Aorta (tissue), 5 donors: ENCODE data around the gene ZFX. TPM values are rescaled to one million over a fixed set of nuclear protein-coding genes. Genes with fewer than 3 reads are reported as not detected.

ENCODE experiments used
- ATAC-seq: fragments of 200-7000 bp; cut with Tn5 transposase; one replicate; pipeline ENCODE4 v1.9.1; 2022; ENCODE audit warnings: moderate library complexity; ENCODE audit not compliant: low FRiP score
- DNase-seq, 2 donors: peaks; one replicate each; pipeline ENCODE4 v3.0.0-alpha.2; 2020
- H3K27ac ChIP-seq, 2 donors: one replicate each; pipeline ENCODE4 v1.5.1; 2013; ENCODE audit warnings: low read length in 2 of 2, mild to moderate bottlenecking in 2 of 2, moderate library complexity in 2 of 2, control low read depth in 1 of 2, inconsistent platforms in 1 of 2, low read depth in 1 of 2
- H3K27me3 ChIP-seq, 2 donors: one replicate each; pipeline ENCODE4 v1.6.1; 2013; ENCODE audit warnings: control low read depth in 1 of 2, low read length in 1 of 2, mild to moderate bottlenecking in 1 of 2, moderate library complexity in 1 of 2; ENCODE audit not compliant: insufficient read depth in 2 of 2, control insufficient read depth in 1 of 2
- H3K36me3 ChIP-seq, 2 donors: one replicate each; pipeline ENCODE4 v1.6.1; 2013; ENCODE audit warnings: control low read depth in 1 of 2, low read length in 1 of 2, mild to moderate bottlenecking in 1 of 2; ENCODE audit not compliant: insufficient read depth in 2 of 2, control insufficient read depth in 1 of 2
- H3K4me1 ChIP-seq, 2 donors: one replicate each; pipeline ENCODE4 v1.6.1; 2013; ENCODE audit warnings: low read length in 2 of 2, control low read depth in 1 of 2, mild to moderate bottlenecking in 1 of 2, moderate library complexity in 1 of 2; ENCODE audit not compliant: insufficient read depth in 2 of 2, control insufficient read depth in 1 of 2
- H3K4me3 ChIP-seq, 2 donors: one replicate each; pipeline ENCODE4 v1.5.1; 2013; ENCODE audit warnings: low read length in 2 of 2, control low read depth in 1 of 2, mild to moderate bottlenecking in 1 of 2
- H3K9me3 ChIP-seq: one replicate; pipeline ENCODE4 v1.6.1; 2013; ENCODE audit warnings: mild to moderate bottlenecking, low read length; ENCODE audit not compliant: control insufficient read depth
- WGBS, 2 donors: extraction: QIAGEN DNeasy Blood & Tissue Kit; methylation state at CpG; one replicate each; pipeline ENCODE4 v1.1.7; 2013; 5-methylcytosine and 5-hydroxymethylcytosine counted together
- intact Hi-C, 2 donors: fragments of 100-400 bp; cut with DNase I; formaldehyde crosslinking; loops; one replicate each; pipeline versions ENCODE4 v1.14.2 to v1.15.0; 2022
- polyA plus RNA-seq, 2 donors: library from polyadenylated mRNA; stranded (reverse); fragments of 200-250 nt; gene quantifications; one replicate each; pipeline ENCODE4 v1.2.3, GENCODE V29; 2013
- total RNA-seq, 2 donors: library from RNA; stranded (reverse); fragmentation: NEBNext Ultra II Directional; extraction: Animal tissue kit (Norgen Biotek cat#: 25700); gene quantifications; one replicate each; pipeline ENCODE4 v1.2.1, GENCODE V29; 2021
- donor health status: healthy with polysubstance abuse.
- donor health status: Bipolar disorder and iron deficiency.
- donor health status: DM: no; HTN: no; CAD: no.
- donor health status: DM: no; HTN: no; CAD: no.
- donor health status: DM: yes; HTN: yes; CAD: no.

ZFX gene
- total and polyA plus RNA-seq, 4 donors, result 7.1 to 76.3 (median 39.5) TPM

- H3K4me3 ChIP-seq, result no peak overlapping the region
- H3K27me3 ChIP-seq, result no peaks in the 10 kb centered on the region
- no peaks in the 10 kb centered on the region for H3K36me3 ChIP-seq
- H3K27ac ChIP-seq, result no peak overlapping the region
- intact Hi-C loops, result no loop called here
- H3K4me1 ChIP-seq, result no peaks in the 10 kb centered on the region
- DNase-seq (no peak), ATAC-seq (no peak)
- WGBS, 2 donors, result 13 to 39% methylated on average over 3 of the region's 3 CpGs
- H3K9me3 ChIP-seq, result no peaks in the 10 kb centered on the region
Measured at GRCh38 chrX:24229976-24230375, 80.4 kb downstream of the ZFX start.

- H3K36me3 ChIP-seq, result no peaks in the 10 kb centered on the region
- no peaks in the 10 kb centered on the region for H3K27me3 ChIP-seq
- intact Hi-C loops, result no loop called here
- no peaks in the 10 kb centered on the region for H3K9me3 ChIP-seq
- no peak overlapping the region for H3K4me3 ChIP-seq
- no peak for ATAC-seq
- WGBS, 2 donors, result 7 to 16% methylated on average over 3 of the region's 3 CpGs
- DNase-seq, result no peak
- no peaks in the 10 kb centered on the region for H3K4me1 ChIP-seq
- no peak overlapping the region for H3K27ac ChIP-seq
Measured at GRCh38 chrX:24231131-24231540, 81.6 kb downstream of the ZFX start.

- Histone ChIP-seq H3K27ac (no peak overlapping the region), H3K27me3 (no peaks in the 10 kb centered on the region), H3K4me1 (no peaks in the 10 kb centered on the region), H3K4me3 (no peak overlapping the region), H3K36me3 (no peaks in the 10 kb centered on the region), H3K9me3 (no peaks in the 10 kb centered on the region)
- WGBS, 2 donors, result 12 to 23% methylated on average over 1 of the region's 1 CpG
- no peak for ATAC-seq
- no peak for DNase-seq
- intact Hi-C loops, result no loop called here
Measured at GRCh38 chrX:24231641-24232179, 82.2 kb downstream of the ZFX start.

DNA sequence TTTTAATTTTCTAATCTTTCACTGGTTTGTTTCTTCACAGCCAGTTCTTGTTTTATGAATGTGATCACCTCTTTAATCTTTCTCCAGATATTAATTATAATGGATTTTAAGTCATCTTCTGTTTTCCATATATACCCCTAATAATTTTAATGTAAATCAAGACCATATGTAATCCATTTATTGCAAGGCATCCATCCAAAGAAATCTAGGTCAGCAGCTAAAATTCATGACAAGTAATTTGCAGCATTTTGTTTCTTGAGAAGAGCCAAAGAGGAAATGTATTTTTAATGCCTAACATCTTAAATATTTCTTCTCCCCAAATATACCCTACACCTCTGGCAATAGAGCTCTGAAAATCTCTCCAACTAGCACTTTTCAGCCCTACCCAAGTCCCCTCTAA, 83.3 kb downstream of the ZFX start:
- H3K36me3 ChIP-seq, result no peaks in the 10 kb centered on the region
- intact Hi-C loops, result no loop called here
- H3K9me3 ChIP-seq, result no peaks in the 10 kb centered on the region
- H3K4me3 ChIP-seq, result no peak overlapping the region
- ATAC-seq (no peak), DNase-seq (no peak)
- no peaks in the 10 kb centered on the region for H3K4me1 ChIP-seq
- H3K27me3 ChIP-seq, result no peaks in the 10 kb centered on the region
- H3K27ac ChIP-seq, result no peak overlapping the region

DNA sequence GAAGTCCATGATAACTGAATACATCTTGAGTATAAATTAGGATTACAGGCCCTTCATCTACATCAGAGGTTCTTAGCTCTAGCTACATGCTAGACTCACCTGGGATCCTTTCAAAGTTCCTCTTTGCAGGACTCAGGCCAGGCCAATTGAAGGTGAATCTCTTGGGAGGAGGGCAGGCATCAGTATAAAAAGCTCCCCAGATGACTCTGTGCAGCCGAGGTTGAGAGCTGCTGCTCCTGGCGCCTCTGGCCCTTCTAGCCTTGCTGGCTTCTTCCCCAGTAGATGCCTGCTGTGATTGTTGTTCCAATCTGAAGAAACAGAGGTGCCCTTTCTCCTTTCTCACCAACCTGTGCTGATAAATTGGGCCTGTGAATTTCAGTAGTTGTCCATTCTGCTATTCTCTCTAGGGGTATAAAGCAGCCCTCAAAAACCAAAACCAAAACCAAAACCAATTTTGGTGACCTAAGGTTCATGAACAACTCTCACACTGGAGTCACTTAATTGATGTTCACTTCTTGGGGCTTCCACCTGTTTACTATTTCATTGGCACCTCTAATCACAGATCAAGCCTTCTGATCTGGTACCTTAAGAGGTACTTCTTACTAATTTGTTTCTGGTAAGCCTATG, 85.7 kb downstream of the ZFX start:
- intact Hi-C loops, result no loop called here
- Histone ChIP-seq H3K27ac (no peak overlapping the region), H3K36me3 (no peaks in the 10 kb centered on the region), H3K4me3 (no peak overlapping the region), H3K9me3 (no peaks in the 10 kb centered on the region), H3K27me3 (no peaks in the 10 kb centered on the region), H3K4me1 (no peaks in the 10 kb centered on the region)
- no peak for ATAC-seq
- DNase-seq, result no peak
- WGBS, 2 donors, result 81 to 98% methylated on average over 2 of the region's 2 CpGs

- Histone ChIP-seq H3K4me3 (no peak overlapping the region), H3K9me3 (no peaks in the 10 kb centered on the region), H3K36me3 (no peaks in the 10 kb centered on the region), H3K27ac (no peak overlapping the region), H3K27me3 (no peaks in the 10 kb centered on the region), H3K4me1 (no peaks in the 10 kb centered on the region)
- 43 to 50% methylated on average over 13 of the region's 13 CpGs for WGBS, 2 donors
- ATAC-seq (peak; percentile 60), DNase-seq (no peak)
- intact Hi-C loops, result loop anchor here (10.0 kb wide), 1 partner anchor 157 kb away; no protein-coding TSS in a partner anchor
Measured at GRCh38 chrX:24241822-24242648, 92.5 kb downstream of the ZFX start.

DNA sequence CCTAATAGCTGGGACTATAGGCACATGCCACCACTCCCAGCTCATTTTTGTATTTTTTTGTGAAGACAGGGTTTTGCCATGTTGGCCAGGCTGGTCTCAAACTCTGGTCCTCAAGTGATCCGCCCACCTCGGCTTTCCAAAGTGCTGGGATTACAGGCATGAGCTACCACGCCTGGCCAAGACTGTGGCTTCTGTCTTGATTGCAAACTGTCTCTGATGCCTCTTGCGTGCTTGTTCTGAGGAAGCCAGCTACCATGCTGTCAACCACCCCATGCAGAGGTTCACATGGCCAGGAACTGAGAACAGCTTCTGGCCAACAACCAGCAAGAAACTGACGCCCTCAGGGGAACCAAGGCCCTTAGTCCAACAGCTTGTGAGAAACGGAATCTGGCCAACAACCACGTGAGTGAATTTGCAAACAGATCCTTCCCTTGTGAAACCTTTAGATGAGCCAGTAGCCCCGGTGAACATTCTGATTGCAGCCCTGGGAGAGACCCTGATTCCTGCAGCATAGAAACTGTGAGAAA, 93.2 kb downstream of the ZFX start:
- ATAC-seq (peak; percentile 76), DNase-seq (peak in 1 of 2 donors; percentile 76)
- no peaks in the 10 kb centered on the region for H3K27me3 ChIP-seq
- H3K4me1 ChIP-seq, result no peaks in the 10 kb centered on the region
- 29 to 30% methylated on average over 8 of the region's 8 CpGs for WGBS, 2 donors
- H3K4me3 ChIP-seq, result no peak overlapping the region
- H3K9me3 ChIP-seq, result no peaks in the 10 kb centered on the region
- no peaks in the 10 kb centered on the region for H3K36me3 ChIP-seq
- intact Hi-C loops, result loop anchor here (10.0 kb wide), 1 partner anchor 158 kb away; no protein-coding TSS in a partner anchor
- no peak overlapping the region for H3K27ac ChIP-seq

DNA sequence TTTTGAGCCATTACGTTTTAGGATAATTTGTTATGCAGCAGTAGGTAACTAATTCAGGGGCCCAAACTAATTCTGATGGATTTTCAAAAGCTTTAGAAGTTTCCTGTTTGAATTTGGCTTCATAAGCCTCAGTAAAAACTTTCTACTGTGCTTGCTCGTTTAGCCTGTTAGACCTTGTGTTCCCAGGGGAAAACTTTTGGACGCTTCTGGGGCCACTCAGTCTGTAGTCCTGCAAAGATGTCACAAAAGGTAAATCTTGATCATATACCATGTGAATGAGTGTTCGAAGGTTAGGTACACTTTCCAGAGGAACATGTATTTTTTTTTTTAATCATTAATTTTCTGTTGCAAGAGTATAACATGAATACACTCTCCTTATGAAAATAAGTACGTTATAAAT, 93.7 kb downstream of the ZFX start:
- no peak overlapping the region for H3K27ac ChIP-seq
- WGBS, 2 donors, result 51 to 58% methylated on average over 5 of the region's 5 CpGs

More for the DNA sequence above, 93.7 kb downstream of the ZFX start:
- no peak for DNase-seq
- Histone ChIP-seq H3K36me3 (no peaks in the 10 kb centered on the region), H3K9me3 (no peaks in the 10 kb centered on the region), H3K27me3 (no peaks in the 10 kb centered on the region), H3K4me3 (no peak overlapping the region), H3K4me1 (no peaks in the 10 kb centered on the region)
- ATAC-seq, result peak; percentile 29
- intact Hi-C loops, result loop anchor here (10.0 kb wide), 1 partner anchor 158 kb away; no protein-coding TSS in a partner anchor
